ENCODE results near the gene U2AF2.

GRCh38 chr19:55702131-55702627 is 47.3 kb downstream of the U2AF2 start:
- TF ChIP-seq CTCF (IDR thresholded peaks at IDR 0.05) (no peak), POLR2AphosphoS5 (IDR thresholded peaks at IDR 0.05) (no peak), POLR2A (IDR thresholded peaks at IDR 0.05; ENCODE audit: low read depth) (no peak), EP300 (IDR thresholded peaks at IDR 0.05) (no peak)
